ELR (cell line): ENCODE data around the gene CSF1.

Experiments used
- DNase-seq: peaks from one replicate; pipeline ENCODE4 v3.0.0-alpha.2; 2015; ENCODE audit warnings: low read depth

Gene CSF1

DNA sequence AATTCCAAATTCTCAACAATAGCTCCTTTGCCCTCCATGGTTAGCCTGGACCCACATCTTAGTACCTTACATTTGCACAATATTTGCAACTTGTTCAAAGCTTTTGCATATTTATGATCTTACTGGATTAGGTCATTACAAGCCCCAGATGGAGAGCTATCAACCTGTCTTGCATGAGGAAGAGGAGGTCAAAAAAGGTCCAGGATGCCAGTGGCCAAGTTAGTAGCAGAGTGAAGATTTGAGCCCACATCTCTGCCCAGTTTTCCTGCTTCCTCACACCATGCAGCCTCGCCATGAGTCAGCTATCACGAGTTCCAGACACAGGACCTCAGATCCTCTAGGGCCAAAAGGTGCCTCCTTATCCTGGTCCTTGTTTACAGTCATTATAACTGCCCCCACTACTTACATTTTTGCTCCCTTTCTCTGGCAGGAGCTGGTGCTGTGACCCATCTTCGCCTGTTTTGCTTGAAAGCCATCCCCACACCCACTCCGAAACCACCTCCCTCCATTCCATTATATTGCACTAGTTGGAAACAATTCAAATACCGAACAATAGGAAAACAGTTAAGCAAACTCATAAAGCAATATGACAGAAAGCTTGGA, 68.9 kb downstream of the CSF1 start:
- DNase-seq = peak; percentile 86
